Activated CD8-positive, alpha-beta memory T cell treated with anti-CD3 and anti-CD28 coated beads, Interleukin-2, amount 50 U/mL, for 48 hours (primary cell): Measurements from ENCODE around the gene FUBP3.

Experiments used
- DNase-seq: peaks from one replicate; pipeline ENCODE4 v3.0.0-alpha.2; 2020

Gene FUBP3

DNA sequence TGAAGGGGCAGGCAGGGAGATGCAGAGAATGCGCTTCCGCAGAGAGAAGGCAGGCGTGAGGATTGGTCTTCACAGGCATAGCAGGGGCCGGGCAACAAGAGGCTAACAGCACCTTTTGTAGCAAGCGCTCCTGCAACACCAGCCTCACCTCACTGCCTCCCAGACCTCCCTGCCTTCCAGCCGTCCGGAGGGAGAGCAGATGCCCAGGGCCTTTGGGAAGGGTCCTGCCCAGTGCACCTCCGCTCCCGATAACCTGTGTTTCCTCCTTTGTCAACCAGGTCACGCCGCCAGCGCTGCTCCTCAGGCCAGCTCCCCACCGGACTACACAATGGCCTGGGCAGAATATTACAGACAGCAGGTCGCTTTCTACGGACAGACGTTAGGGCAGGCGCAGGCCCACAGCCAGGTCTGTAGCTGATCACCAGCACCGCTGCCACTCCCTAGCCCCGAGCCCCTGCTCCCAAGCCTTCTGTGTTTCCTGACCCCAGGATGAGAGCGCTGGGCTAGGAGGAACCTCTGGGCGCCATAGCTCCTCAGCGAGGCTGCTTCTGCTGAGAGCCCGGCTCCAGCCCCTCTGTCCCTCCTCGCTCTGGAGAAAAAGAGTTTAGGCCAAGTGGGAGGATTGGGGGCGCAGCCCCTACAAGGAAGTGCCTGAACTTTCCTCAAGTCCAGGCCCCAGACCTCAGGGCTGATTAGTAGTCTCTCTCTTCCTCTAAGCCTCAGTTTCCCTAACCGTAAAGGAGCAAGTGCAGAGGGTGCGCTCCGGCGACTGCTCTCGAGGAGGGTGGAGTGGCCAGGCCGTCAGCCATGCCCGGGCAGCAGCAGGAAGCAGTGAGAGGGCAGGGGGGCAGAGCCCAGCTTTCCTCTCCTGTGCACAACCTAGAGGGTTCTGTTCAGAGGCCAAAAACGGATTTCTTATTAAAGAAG is 56.6 kb downstream of the FUBP3 start:
- DNase-seq, result no peak

DNA sequence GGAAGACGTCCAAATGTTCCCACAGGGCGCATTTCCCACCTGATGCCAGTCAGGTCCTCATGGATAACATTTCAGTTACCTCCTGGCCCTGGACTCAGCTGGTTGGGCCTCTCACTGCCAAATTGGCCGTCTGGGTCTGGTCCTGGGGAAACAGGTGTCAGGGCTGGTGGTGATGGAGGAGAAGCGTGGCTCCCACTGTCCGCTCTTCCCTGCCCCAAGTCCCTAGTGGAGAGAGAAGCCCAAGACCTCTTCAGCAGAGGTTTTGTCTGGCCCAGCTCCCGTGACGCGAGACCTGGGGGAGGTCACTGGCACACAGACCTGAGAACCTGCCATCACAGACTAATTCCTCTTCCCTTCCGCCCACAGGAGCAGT is 57.3 kb downstream of the FUBP3 start:
- no peak for DNase-seq

DNA sequence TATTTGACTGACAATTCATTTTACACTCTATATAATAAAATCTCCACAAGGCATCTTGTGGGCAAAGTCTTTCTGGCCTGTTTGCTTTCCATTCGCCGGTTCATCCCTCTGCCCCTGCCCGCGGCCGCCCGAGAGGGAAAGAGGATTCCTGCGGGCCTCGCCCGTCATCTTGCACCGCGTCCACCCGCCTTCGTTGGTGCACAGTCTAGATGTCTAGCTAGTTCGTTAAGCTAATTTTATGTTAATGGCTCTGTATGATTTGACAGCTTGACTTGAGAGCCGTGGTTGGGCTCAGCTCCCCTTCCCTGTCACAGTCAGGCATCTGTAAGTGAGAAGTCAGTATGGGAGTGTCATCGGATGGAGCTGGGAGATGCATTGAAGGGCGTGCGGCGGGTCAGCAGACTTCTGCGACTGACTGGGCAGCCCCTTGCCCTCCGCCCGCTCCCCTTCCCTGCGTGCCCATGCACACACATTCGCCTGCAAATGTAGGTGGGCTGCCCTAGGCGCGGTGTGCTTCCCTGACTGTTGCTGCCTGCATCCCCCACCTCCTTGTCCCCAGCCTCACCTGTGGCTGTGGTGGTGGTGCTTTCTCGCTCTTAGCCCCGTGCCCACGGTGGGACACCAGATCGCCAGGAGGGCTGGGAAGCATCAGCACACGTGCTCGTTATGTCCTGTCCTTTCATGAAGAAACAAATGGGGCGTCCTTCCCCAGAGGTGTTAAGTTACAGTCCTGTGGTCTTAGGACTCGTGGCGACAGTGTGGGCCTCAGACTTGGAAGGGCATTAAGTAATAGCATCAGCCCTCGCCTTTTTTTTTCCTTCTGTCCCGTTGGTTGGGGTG is 59.1 kb downstream of the FUBP3 start:
- no peak for DNase-seq

- no peak for DNase-seq
These were observed 59.9 kb downstream of the FUBP3 start for GRCh38 chr9:130639124-130639765.

DNA sequence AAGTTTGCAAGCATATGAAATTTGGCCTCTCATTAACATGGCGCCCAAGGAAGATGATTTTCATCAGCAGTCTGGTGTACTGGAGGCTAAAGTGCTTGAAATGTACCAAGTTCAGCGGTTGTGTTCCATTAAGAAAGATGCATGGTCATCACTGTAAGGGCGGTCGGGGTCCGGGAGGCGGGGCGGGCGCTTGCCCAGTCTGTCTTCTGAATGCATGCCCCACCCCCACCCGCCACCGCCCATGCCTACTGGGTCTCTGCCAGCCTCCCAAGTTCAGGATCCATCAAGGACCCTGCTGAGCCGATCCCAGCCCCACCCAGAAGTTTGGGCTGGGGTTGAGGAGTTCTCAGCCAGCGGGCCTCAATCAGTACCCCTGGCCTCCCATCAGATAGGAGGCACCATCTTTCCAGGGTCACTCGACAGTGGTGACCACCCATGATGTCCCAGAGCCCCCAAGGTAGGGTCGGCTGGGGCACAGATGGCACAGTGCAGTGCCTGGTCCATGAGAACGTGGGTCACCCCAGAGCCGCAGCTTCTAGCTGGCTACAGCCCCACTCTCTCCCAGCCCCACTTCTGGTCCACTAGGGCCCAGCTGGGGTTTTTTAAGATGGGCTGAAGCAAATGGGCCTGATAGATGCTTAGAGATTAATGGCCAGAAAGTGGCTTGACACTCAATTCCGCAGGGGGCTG is 60.6 kb downstream of the FUBP3 start:
- DNase-seq, result no peak

DNA sequence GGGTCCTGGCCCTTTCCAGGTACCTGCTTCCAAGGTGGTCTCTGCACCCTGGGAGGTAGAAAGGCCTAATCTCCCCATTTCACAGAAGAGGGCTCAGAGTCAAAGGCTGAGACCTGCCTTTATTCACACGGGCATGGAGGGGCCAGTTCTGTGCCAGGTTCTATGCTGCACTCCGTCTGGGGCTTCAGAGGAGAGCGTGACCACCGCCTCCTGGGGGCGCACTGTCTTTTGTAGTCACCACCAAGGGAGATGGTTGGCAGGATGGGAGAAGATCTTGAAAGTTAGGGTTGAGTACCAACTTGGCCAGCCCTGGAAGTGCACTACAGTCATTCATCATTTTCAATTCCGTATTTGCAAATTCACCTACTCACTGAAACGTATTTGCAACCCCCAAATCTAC is 61.3 kb downstream of the FUBP3 start:
- DNase-seq, result no peak

DNA sequence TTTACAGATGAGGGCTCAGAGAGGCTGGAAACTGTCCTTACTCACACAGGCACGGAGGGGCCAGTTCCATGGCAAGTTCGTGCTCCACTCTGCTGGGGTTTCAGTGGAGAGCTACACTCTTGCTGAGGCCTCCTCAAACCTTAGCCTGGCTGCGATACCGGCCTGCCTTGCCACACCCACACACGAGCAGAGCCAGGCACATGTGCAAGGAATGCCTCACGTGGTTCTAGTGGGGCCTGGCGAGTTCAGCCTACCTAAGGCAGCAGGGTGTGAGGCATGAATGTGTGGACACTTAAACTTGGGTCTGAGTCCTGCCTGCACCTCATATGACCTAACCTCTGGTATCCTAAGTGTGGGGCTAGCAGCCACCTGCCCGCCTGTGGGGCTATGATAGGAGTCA is 63.5 kb downstream of the FUBP3 start:
- DNase-seq, result no peak

DNA sequence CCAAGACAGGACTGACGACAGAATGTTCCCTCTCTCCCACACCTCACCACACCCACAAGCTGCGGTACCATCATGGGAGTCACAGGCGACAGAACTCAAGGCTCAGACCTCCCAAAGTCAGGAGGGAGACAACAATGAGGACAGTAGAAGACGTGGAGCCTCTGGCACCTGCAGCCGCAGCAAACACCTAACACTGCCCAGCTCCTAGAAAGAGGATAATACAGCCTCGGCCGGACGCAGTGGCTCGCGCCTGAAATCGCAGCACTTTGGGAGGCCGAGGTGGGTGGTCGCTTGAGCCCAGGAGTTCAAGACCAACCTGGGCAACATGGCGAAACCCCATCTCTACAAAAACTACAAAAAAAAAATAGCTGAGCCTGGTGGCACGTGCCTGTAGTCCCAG is 71.8 kb downstream of the FUBP3 start:
- DNase-seq, result no peak

GRCh38 chr9:130651752-130652151 is 72.4 kb downstream of the FUBP3 start:
- DNase-seq, result no peak

GRCh38 chr9:130654879-130655278 is 75.5 kb downstream of the FUBP3 start:
- no peak for DNase-seq

DNA sequence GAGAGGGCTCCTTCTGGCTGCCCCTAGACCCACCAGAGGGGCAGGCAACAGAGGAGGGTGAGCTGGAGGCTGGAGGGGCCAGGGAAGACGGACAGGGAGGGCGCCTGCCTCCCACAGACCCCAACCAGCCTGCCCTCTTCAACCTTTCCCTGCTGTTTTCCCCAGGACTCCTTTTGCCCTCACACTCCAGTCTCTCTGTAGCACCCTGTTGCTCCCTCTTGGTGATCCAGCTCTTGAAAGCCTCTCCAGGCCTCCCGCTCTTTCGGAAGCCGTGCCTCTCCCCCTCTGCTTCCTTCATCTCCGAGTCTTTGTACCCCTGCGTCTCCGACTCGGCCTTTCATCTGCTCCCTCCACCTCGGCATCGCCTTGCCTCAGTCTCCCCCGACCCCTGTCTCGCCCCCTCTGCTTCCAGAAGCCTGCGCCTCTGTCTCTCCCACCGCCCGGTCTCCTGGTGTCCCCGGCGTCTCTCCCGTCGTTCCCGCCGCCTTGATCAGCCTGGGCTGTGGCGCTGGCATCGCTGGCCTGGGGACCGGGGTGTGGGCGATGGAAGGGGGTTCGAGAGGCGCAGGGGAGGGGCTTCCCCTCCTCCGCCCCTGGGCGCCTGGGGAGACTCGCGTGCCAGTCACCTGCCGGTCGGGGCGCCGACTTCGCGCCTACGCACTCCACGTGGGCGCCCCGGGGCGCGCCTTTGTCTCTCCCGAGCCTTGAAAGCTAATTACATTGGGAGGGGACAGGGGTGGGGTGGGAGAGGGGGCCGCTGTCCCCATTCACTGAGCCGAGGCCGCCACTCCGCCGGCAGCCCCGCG is 79.7 kb downstream of the FUBP3 start:
- DNase-seq, result no peak

DNA sequence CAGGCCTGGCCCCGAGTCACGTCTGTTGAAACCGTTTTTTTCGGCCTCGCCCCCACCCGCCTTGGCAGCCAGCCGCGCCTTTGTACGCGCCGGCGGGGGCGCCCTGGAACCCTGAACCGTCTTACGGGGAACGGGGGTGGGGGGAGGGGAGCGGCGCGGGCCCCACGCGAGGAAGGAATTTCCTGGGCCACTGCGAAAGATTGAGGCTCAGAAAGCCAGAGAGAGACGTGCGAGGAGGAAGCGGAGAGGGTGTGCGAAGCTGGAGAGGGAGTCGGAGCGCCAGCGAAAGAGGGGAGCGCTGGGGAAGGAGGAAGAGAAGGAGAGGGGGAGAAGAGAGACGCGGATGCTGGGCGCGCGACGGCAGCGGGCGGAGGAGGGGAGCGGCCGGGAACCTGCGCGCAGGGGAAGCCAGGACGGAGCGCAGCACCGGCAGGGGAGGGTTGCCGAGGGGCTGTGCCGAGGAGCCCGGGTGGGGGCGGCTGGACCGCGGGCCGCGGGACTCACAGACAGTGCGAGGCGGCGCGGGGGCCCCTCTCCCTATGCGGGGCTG is 80.4 kb downstream of the FUBP3 start:
- DNase-seq, result no peak

DNA sequence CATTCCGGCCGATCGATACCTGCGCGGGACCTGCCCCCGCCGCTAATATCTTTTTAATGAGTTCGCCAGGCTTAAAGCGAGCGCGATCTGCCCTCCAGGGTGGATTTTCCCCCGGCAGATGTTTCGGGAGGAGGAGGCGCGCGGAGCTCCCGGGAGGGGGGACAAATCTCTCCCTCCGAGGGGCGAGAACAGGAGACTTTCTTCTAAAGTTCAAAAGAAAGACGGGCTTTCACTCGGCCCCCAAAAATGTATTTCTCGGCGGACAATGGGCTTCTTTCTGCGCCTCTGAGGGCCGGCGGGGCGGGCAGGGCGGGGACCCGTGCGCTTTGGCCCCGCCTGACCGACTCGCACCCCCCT is 80.9 kb downstream of the FUBP3 start:
- no peak for DNase-seq

- DNase-seq, result no peak
These were observed 81.5 kb downstream of the FUBP3 start for GRCh38 chr9:130660683-130661450.

- DNase-seq, result no peak
These were observed 82.2 kb downstream of the FUBP3 start for GRCh38 chr9:130661451-130662098.

DNA sequence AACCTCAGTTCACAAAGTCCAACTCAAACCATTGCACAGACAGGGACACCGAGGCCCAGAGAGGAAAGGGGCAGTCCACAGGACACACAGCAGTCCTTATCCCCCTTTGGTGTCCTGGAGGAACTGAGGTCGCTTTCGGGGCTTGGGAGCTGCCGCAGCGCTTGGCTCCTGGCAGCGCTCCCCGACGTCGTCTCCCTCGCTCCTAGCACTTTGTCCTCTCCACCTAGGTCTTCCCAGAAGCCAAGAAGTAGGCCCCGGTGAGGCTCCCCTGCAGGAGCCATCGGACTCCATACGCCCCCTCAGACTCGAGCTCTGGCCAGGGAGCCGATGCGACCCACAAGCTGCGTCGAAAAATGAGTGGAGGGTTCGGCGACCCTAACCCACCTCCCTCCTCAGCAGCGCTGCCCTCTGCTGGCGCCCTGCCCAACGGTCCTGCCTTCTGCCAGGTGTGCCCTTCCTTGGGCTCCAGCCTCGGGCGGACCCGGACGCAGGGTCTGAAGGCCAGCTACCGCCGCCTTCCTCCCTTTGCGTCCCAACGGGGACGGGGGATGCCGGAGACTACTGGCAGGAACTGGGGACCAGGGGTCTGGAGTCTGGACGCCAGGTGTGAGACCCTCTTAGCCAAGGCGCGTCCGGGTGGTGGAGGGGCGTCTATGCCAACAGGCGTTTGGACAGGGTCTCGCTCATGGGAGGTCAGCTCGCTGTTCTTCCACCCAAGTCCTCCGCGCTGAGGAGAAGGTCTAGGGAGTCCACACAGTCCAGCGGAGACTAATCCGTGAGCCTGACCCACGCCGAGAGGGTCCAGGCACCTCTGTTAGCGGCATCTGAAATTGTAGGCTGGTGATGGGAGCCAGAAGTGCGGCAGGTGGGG is 83.0 kb downstream of the FUBP3 start:
- no peak for DNase-seq

- DNase-seq, result no peak
These were observed 83.5 kb downstream of the FUBP3 start for GRCh38 chr9:130662970-130663257.

DNA sequence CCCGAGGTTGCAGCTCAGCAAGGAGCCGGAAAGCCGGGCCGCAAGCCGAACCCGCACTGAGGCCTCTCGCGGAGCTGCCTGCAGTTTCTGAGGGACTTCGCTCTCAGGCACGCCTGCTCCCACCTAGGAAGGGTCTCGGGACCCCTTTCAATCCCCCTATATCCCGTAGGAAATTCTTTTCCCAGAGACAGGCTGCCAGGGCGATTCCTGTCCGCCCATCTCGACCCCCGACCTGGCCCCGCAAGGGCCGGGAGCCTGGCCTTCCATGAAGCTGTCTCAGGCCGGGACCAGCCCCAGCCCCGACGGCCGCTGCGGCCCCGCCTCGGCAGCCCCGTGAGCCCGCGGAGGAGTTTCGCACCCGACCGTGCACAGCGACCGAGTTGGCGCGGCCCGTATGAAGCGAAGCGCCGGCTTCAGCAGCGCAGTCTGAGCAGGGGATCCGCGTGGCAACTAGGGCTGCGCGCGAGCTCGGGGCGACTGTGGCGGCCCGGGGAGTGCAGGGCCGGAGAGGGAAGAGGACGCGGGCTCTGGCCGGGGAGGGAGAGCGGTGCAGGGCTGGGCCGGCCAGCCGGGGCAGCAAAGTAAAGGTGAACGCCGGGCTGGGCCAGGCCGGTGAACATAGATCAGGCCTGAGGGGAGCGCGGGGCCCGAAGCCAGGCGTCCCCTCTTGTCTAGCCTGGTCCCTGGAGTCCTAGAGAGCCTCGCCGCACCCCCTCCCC is 84.0 kb downstream of the FUBP3 start:
- peak; percentile 65 for DNase-seq

DNA sequence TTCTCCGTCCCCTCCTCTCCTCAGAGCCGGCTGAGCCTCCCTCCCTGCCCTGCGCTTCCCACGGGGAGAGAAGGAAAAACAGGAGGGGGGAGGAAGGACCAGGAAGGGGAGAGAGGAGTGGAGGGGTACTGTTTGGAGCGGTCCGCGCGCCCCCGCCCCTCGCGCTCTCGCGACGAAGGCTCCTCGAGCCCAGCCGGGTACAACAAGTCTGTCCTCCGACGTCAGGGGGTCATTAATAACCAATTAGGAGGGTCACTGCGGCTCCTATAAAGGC is 84.5 kb downstream of the FUBP3 start:
- DNase-seq, result no peak
